Measurements from ENCODE around the gene ZC2HC1B. TPM values are rescaled to one million over a fixed set of nuclear protein-coding genes. Genes with fewer than 3 reads are reported as not detected.

ZC2HC1B gene
- total and polyA plus RNA-seq, 10 of the 15 experiments (the other 5 are each of a cell fraction or from before 2014, with no cell fraction given), result 0.09 to 0.36 (median 0.31) TPM; not detected in 5

GRCh38 chr6:143896126-143896860 lies 32.0 kb downstream of the ZC2HC1B start:
- ChIA-PET POLR2A (no interaction called here), SMC1A (ENCODE audit: uncharacterized antibody, unreplicated experiment) (interaction anchor here (1.1 to 1.3 kb wide), 3 partner anchors 11 to 321 kb away, joined by 3 read pairs; no protein-coding TSS in a partner anchor), CTCF (interaction anchor here (0.8 to 1.1 kb wide), 3 partner anchors 44 to 117 kb away, joined by 3 read pairs; no protein-coding TSS in a partner anchor), RAD21 (ENCODE audit: unreplicated experiment) (no interaction called here)
- in situ Hi-C loops (cut with MboI) (no loop called here), intact Hi-C loops (cut with micrococcal nuclease; ENCODE audit: unreplicated experiment) (no loop called here)
- Histone ChIP-seq H3K79me2 (ENCODE audit: control insufficient read depth, insufficient read depth, low read length) (no peaks in the 10 kb centered on the region), H2AFZ (ENCODE audit: control insufficient read depth, low read depth, low read length) (no peak overlapping the region), H3K36me3 (ENCODE audit: control insufficient read depth in 2 of 2, insufficient read depth in 2 of 2, low read length in 1 of 2) (no peaks in the 10 kb centered on the region), H4K20me1 (ENCODE audit: control insufficient read depth, insufficient read depth) (no peaks in the 10 kb centered on the region), H3K27ac (ENCODE audit: control insufficient read depth, insufficient read depth) (no peak overlapping the region), H3K9ac (ENCODE audit: control insufficient read depth, insufficient read depth, low read length) (no peak overlapping the region), H3K4me1 (ENCODE audit: control insufficient read depth, insufficient read depth, low read length) (peaks cover 9% of the 10 kb centered on the region), H3K9me3 (replicated peaks; ENCODE audit: control insufficient read depth, insufficient read depth, low read length) (no peaks in the 10 kb centered on the region), H3K4me3 (no peak overlapping the region), H3K27me3 (replicated peaks in 1 of 2; ENCODE audit: control insufficient read depth in 2 of 2, insufficient read depth in 2 of 2, low read length in 1 of 2) (no peaks in the 10 kb centered on the region), H3K4me2 (ENCODE audit: control insufficient read depth, insufficient read depth) (no peak overlapping the region)
- 95% methylated on average over 3 of the region's 3 CpGs for whole genome bisulfite sequencing (ENCODE audit: insufficient coverage, insufficient replicate concordance, low lambda C conversion rate, missing lambda C conversion rate)
- DNase-seq (ENCODE audit: low read depth, low spot score) (no peak), ATAC-seq (no peak), FAIRE-seq (no peak)
- BruUV-seq (replicated peaks), result no TSS peak
- TF ChIP-seq MXI1 (IDR thresholded peaks at IDR 0.05; ENCODE audit: low read depth, low read length) (no peak), KDM1A (IDR thresholded peaks at IDR 0.05; ENCODE audit: borderline replicate concordance) (no peak), PKNOX1 (IDR thresholded peaks at IDR 0.05) (no peak), CBX3 (IDR thresholded peaks at IDR 0.05; ENCODE audit: borderline replicate concordance, low read depth) (no peak), ZBTB4 (CRISPR knock-in tag; IDR thresholded peaks at IDR 0.05) (no peak), EED (IDR thresholded peaks at IDR 0.05; ENCODE audit: low read depth) (no peak), NRF1 (conservative IDR thresholded peaks at IDR 0.05; ENCODE audit: low read depth, low read length) (no peak), DPF2 (IDR thresholded peaks at IDR 0.05) (no peak), E4F1 (IDR thresholded peaks at IDR 0.05; ENCODE audit: borderline replicate concordance, partially characterized antibody) (no peak), GATAD2B (conservative IDR thresholded peaks at IDR 0.05; ENCODE audit: low read depth) (no peak), RAD51 (IDR thresholded peaks at IDR 0.05) (no peak), E2F4 (IDR thresholded peaks at IDR 0.05; ENCODE audit: low read depth, low read length) (no peak), STAT3 (IDR thresholded peaks at IDR 0.05; ENCODE audit: low read depth, low read length) (no peak), WRNIP1 (IDR thresholded peaks at IDR 0.05; ENCODE audit: borderline replicate concordance, low read depth, low read length) (no peak), MEF2A (IDR thresholded peaks at IDR 0.05; ENCODE audit: insufficient read depth, low read depth, low read length) (no peak), CREM (IDR thresholded peaks at IDR 0.05; ENCODE audit: low read depth) (no peak), ZNF217 (IDR thresholded peaks at IDR 0.05) (no peak)
